Peyer's patch (tissue), 4 donors: Measurements from ENCODE around the gene TNNT2.

ENCODE experiments used
- POLR2A ChIP-seq, 2 donors: fragments of 450-650 bp; IDR thresholded peaks; one replicate each; pipeline ENCODE4 v1.5.1; 2017; ENCODE audit warnings: antibody characterized with exemption in 2 of 2, mild to moderate bottlenecking in 2 of 2, moderate library complexity in 2 of 2
- TF ChIP-seq, protein P1 (sequence below), 6 experiments: fragments of 450-650 bp in 4 of 6; fragments of 200-600 bp in 2 of 6; sonication (generic) in 1 of 6; IDR thresholded peaks; one replicate each; pipeline ENCODE4 v1.5.1; 2017 to 2019; ENCODE audit warnings: antibody characterized with exemption in 6 of 6, mild to moderate bottlenecking in 3 of 6, moderate library complexity in 1 of 6

DNA sequence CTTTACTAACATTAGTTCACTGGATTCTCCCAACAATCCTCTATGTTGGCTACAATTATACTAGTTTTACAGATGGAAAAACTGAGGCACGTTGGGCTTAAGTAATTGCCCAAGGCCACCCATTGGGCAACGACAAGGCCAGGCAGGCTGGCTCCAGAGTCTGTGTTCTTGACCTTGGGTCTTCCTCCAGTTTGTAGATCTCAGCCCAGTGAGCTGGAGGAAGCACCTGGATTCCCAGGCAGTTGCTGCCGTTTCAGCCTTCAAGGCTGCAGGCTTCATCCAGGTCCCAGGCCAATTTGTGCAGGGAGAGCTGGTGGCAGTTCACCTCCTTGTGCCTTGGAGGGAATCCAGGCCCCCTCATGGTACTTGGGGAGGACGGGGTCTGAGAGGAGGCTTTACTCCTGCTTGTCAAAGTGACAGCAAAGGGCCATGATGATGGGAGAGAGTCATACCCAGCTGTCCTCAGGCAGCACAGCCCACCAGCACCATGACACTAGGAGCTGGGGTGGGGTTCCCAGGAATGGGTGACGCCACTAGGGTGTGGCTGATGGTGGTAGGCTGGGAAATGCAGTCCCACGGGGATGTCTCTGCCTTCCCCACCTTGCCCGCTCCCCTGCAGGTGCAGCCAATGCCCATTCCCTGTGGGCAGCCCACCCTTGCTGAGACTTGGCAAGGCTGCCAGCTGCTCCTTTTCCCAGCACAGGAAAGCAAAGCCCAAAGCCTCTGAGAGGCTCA lies 67.1 kb downstream of the TNNT2 start:
- TF ChIP-seq, protein P1, sequence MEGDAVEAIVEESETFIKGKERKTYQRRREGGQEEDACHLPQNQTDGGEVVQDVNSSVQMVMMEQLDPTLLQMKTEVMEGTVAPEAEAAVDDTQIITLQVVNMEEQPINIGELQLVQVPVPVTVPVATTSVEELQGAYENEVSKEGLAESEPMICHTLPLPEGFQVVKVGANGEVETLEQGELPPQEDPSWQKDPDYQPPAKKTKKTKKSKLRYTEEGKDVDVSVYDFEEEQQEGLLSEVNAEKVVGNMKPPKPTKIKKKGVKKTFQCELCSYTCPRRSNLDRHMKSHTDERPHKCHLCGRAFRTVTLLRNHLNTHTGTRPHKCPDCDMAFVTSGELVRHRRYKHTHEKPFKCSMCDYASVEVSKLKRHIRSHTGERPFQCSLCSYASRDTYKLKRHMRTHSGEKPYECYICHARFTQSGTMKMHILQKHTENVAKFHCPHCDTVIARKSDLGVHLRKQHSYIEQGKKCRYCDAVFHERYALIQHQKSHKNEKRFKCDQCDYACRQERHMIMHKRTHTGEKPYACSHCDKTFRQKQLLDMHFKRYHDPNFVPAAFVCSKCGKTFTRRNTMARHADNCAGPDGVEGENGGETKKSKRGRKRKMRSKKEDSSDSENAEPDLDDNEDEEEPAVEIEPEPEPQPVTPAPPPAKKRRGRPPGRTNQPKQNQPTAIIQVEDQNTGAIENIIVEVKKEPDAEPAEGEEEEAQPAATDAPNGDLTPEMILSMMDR (IDR thresholded peaks at IDR 0.05) = no peak
- TF ChIP-seq POLR2A (IDR thresholded peaks at IDR 0.05) = no peak
